Glomerular visceral epithelial cell (primary cell): ENCODE data around the gene MKI67.

Experiments
- DNase-seq: peaks from one replicate; pipeline ENCODE4 v3.0.0-alpha.2; 2016; ENCODE audit errors: extremely low spot score

Gene MKI67

DNA sequence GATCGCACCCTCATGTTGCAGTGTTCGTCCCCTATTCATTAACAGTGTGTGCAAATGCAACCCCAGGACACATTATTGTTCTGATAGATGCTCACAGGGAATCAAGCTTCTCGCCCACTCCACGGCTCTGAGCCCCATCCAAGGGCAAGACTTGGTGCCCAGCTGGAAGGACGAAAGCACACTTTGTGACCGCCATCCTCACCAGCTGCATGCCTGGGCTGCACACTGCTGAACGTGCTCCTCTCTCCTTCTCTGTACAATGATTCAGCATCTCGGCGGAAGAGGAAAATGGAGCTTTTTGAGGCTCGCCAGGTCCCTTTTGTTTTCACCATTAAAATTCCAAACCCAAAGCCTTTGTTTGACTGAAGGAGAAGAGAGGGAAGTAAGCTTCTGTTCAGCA lies 41.9 kb downstream of the MKI67 start:
- DNase-seq = no peak

DNA sequence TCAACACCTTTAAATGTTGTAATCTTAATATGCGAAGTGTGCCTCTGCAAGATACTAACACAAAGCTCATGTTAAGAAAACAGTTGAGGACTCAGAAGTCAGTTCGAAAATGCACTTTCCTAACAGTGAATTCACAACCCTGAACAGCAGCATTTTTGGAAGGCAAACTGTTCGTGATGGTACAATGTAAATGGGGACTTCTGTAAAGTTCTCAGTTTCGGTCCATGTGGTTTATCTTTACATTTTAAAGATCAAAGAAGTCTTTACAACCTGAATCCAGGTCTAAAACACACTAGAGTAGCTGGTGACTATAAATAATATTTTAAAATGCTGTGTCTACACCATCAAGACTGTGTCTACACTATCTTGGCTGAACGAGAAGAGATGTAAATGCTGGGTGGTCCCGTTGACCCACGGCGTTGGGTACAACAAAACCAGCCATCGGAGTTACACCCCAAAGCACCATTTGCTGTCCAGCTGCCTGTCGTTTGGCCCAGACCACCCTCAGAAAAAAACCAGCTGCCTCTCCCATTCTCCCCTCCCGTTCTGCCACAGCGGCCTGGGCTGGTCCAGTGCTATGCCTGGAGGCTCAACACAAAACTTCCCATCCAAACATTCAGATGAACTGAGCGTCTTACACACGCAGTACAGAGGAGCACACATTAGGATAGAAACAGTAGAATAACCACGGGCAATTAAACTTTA lies 42.9 kb downstream of the MKI67 start:
- no peak for DNase-seq

DNA sequence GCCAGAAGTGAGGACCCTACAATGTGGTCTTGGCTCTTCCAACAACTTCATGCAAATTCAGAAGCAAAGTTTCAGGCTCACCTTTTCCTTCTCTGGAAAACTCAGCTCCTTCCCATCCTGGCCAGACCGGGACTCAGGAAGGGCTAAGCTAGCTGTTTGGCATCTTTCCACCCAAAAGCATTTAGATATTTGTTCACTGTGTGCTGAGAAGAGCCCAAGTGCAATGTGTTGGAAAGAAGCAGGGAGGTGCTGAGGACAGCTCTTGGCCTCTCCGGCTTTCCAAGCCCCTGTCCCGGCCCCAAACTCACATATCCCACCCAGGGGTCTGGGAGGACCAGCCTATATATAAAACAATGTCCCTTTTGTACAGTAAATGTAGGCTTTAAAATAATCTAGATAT lies 44.5 kb downstream of the MKI67 start:
- no peak for DNase-seq

DNA sequence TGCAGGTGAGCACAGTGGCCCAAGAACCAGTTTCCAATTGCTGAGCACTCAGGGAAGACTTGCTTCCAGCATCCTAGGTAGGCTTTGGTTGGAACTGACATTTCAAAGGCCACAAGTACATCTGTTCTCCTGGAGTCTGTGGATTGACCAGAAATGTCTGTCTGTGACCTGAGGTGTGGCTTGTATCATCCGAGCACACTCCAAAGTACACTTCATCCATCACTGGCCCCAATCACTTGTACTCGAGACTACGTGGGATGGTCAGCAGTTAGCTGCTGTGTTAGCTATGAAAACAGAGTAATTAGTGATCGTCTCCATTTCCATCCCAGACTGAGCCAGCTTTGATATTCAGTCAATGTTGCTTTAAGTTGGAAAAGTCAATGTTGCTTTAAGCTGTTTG lies 45.0 kb downstream of the MKI67 start:
- no peak for DNase-seq

DNA sequence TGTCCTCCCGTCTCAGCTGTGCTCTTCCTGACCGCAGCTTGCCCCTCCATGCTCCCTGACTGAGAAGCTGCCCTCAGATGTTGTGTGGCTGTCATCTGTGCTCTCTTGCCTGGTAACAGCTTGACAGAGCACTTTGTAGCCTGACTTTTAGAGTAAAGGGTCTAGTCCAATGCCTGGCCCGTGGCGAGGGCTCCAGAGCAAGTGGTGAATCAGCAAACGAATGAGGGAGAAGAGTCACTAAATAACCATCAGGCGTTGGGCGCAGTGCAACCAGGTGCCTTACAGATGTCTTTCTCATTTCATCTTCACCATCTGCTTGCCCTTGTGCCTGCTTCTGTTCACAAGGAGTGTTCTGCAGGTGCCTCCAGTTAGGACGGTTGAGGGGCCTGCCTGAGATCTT lies 45.6 kb downstream of the MKI67 start:
- no peak for DNase-seq

DNA sequence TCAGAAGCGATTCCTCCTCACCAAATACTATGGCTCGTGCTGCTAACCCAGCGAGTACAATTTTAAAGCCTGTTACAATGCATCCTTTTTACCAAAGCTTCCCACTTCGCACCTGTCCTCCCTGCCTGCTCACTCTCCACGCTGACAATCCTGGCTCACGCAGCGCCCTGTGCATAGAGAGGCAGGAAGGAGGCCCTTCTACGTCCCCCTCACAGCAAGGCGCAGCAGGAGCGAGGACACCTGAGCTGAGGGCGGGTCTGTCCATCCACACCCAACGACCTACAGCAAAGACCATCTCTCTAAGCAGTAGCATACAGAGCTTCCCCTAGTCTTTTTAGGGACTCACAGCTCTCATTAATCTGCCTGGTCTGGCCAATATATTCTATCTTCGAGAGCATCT lies 46.0 kb downstream of the MKI67 start:
- DNase-seq = no peak

DNA sequence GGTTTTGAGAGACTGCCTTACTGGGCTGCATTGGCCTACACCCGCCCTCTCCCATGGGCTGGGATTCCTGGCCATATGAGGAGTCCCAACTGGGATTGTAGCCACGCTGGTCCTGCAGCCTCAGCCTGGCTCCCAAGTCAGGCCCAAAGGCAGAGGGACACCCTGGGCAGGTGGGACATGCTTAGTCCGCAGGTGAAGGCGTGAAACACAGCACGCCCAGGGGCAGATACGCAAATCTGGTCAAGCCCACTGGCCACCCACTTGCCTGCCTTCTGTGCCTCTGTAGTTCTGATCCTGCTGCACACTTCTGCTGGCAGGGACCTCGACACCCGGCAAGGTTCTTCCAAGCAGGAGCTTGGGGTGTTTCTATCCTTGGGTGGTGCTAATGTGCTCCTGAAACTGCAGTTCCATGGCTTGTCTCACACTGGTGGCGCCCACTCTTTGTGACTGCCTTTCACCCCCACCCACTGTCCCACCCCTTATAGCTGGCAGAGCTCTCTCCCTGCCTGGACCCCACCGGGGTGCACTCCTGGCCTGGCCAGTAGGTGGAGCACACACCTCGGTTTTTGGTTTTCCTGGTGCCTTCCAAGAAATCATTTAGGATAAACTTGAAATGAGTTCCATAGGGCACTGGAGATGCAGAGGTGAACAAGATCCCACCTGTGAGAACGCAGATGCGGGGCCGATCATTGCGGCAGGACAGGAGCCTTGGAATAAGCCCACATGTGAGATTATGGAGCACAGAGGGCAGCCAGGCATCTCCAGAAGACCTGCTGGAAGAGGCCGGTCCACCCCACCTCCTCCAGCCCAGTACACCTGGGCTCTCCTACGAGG lies 47.9 kb downstream of the MKI67 start:
- DNase-seq = peak; percentile 51

DNA sequence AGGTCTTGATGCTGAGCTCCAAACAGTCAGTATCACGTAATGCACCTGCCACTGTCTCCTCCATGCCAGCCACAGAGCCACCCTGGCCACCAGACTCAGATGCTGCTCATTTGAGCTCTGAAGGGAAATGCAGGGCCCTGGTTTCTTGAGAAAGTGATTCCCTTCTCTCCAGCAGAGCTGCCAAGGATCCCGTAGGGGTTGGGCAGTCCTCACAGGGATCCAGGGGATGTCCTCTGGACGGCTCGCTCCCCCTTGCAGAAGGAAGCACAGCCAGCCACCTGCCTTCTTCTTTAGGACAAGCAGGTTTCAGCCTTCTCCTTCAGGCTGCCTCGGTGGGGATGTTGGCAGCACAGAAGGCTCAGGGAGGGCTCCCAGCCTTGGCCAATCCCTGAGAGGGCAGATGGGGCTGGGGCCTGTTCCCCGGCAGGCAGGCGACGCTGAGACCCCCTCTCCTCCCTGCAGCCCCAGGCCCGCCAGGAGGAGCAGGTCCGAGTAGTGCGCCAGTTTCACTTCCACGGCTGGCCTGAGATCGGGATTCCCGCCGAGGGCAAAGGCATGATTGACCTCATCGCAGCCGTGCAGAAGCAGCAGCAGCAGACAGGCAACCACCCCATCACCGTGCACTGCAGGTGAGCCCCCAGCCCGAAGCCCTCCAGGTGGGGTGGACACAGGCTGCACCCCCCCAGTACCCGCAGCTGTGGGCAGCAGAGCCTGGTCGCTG lies 48.9 kb downstream of the MKI67 start:
- no peak for DNase-seq

DNA sequence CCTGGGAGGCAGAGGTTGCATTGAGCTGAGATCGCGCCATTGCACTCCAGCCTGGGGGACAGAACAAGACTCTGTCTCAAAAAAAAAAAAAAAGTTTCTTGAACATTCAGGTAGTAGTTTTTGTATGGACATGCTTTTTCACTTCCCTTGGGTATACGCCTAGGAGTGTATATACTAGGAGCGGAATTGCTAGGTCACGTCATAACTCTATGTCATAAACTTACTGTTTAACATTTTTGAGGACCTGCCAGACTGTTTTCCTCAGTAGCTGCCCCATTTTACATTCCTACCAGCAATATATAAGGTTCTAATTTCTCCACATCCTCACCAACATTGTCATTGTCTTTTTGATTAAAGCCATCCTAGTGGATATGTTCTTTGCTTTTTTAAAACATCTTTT lies 51.6 kb downstream of the MKI67 start:
- DNase-seq = no peak

DNA sequence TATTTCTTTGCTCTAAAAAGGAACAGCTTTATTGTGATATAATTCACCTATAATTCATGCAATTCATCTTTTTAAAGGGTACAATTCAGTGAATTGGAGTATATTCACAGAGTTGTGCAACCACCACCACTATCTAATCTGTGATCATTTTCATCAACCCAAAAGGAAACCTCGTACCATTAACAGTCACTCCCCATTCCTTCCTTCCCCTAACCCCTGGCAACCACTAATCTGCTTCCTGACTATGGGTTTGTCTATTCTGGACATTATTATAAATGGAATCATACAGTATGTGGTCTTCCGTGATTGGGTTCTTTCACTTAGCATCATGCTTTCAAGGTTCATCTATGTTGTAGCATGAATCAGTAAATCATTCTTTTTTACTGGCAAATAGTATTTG lies 52.3 kb downstream of the MKI67 start:
- no peak for DNase-seq

DNA sequence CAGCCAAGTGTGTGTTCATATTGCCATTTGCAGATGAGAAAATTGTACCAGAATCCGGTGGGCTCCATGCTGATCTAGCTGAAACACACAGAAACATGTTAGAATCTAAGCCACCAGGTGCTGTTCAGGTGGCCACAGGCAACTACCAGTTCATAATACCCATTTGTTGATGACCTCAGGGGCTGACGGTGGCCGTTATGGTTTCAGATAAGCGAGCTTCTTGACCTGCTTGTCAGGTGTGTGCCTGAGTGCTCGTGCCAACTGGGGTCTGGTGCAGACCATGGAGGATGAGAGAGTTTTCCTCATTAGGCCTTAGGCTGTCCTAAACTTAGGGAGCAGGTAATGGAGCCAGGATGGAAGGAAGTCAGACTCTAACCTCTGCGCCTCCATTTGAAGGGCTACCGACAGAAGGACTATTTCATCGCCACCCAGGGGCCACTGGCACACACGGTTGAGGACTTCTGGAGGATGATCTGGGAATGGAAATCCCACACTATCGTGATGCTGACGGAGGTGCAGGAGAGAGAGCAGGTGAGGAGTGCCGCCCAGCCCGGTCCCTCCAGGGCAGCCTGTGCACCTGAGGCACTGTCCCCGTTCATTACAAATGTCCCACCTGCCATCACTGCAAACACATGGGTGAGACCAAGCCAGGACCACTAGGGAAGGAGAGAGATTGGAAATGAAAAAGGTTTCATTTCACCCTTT lies 53.1 kb downstream of the MKI67 start:
- DNase-seq = no peak

DNA sequence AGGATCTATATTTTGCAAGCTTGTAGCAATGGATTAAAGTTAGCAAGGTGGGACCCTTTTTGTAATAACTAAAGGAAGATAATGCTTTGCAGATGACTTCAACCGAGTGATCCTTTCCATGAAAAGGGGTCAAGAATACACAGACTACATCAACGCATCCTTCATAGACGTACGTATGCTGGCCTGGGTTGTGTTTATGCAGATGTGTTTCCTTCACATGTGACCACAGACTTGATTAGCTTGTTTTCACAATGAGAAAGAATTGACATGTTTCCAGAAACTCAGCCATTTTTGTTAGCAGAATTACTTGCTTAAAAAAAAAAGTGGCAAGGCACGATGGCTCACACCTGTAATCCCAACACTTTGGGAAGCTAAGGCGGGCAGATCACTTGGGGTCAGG lies 54.2 kb downstream of the MKI67 start:
- DNase-seq = no peak

DNA sequence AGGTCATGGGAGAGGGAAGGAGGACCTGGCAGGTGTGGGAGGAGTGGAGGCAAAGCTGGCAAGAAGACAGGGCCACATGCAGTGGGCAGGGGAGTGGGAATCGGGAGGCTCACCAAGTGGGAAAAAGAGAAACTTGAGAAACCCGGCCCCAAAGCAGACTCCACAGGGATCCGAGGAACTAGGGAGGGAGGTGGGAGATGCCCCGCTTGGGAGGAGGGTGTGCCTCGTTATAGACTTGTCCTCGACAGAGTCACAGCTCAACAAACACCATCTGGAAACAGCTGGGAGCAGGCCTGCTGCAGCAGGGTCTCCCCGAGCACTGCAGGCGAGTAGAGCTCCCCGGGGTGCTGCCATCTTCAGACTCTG lies 54.8 kb downstream of the MKI67 start:
- DNase-seq = no peak

DNA sequence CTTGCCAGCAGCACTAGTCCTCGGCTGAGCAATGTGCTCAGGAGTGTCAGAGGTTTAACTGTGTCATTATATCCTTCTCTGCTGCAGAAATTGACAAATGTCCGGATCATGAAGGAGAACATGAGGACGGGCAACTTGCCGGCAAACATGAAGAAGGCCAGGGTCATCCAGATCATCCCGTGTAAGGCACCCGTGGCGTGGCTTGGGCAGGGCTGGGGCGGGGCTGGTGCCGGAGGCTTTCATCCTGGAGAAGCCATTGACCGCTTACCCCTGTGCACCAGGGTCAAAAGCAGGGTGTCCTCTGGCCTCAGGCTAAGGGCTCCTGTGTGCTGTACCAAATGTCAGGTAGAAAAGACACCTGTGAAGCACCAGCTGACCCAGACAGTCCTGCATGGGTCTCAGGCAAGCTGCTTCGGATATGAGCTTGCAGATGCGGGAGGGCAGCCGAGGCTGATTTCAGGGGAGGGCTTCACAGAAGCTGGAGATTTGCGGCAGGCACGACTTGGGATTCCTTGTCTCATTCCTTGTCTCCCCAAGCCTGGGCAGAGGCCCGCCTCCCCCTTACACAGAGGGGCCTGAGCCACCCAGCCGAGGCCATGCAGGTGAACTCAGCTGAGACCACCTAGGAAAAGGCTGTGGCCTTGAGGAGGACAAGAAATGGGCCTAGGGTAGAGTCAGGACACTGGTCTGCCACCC lies 55.4 kb downstream of the MKI67 start:
- DNase-seq = no peak

DNA sequence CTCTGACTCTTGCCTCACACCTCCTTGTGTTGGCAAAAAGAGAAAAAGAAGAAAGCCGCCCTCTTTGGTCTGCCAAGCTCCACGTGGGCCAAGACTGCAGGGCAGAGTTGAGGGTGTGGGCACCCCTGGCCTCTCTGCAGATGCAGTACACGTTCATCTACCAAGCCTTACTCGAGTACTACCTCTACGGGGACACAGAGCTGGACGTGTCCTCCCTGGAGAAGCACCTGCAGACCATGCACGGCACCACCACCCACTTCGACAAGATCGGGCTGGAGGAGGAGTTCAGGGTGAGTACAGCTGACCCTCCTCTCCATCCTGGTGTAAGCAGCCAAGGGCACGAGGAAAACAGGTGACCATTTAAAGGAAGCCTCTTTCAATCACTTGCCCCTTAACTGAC lies 56.1 kb downstream of the MKI67 start:
- no peak for DNase-seq

DNA sequence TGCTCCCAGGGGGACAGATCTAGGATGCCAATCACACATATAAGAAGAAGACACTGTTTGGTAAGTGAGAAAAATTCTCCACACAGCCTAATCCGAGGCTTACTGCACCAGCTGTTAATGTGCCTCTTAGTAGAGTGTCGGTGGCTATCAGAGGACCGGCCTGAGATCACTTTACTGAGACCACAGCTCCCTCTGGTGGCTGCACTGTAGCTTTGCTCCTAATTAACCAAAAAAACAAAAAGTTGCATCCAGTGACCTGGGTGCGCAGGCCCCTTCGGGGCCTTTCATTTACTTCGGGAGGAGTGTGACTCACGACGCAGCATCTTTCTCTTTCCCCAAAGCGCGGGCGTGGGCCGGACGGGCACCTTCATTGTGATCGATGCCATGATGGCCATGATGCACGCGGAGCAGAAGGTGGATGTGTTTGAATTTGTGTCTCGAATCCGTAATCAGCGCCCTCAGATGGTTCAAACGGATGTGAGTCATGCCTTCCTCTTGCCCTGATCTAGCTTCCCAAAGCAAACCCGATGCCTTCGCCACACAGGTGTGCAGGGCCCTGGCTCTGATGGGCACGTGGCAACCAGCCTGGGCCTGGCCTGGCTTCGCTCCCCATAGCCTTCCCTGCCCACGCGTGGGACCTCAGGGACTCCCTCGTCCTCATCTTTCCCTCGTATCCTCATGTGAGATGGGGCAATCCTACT lies 56.7 kb downstream of the MKI67 start:
- peak; percentile 79 for DNase-seq

DNA sequence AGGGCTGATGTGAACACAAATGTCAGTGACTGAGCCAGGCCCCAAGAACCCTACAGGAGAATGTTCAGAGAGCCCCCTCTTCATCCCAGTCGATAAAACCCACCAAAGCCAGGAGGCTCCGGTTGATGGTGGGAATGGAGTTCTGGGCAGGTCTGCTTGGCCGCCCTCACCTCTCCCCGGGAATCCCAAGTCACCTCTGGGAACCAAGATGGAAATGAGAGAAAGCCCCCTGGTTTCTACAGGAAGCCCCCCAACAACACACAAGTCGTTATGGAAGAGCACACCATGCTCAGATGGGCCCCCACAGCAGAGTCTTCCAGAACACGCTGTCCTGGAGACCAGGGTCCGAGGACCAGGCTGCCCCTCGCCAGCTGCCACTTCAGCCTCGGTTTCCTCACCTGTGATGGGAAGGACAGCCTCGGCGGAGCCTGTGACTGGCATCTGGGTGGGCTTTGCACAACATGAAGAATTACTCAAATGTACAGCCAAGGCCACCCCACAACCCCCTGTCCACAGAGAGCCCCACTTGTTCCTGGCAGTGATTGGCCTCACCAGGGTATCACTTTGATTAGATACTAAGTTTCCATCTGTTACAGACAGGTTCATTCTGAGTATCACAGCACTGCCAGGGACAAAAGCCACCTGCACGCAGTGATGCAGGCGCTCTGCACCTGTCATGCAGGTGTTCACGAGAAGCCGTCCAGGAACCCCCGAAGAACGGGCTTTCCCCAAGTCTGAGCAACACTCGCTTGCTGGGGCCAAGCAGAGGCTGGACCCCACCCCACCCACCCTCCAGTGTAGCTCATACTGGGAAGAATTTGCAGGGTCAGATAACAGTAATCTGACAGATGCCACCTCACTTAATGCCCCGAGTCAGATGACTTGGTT lies 57.6 kb downstream of the MKI67 start:
- no peak for DNase-seq

DNA sequence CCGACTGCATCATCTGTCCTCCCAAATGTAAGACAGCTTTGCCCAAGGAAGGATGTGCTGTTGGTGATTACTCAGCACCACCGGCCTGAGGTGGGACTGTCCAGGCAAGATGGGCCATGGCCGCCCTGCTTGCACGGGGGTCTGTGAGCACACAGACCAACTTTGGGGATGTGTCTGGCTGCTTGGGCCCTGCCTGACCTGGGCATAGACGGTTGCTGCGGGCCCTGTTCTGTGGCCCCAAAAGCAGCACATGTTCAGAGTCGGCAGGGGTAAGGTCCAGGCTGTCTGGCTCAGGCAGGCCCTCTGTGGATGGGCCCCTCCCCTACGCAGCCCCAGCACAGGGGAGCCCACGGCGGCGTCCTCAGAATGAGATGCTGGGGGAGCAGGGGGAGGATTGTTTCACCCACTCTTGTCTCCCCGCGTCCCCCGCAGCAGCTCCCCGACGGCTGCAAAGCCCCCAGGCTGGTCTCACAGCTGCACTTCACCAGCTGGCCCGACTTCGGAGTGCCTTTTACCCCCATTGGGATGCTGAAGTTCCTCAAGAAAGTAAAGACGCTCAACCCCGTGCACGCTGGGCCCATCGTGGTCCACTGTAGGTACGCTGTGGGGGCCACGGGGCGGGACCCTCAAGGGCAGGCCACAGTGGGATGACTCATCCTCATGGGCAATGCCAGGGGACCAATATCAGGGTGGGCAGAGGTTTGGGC lies 58.4 kb downstream of the MKI67 start:
- no peak for DNase-seq

DNA sequence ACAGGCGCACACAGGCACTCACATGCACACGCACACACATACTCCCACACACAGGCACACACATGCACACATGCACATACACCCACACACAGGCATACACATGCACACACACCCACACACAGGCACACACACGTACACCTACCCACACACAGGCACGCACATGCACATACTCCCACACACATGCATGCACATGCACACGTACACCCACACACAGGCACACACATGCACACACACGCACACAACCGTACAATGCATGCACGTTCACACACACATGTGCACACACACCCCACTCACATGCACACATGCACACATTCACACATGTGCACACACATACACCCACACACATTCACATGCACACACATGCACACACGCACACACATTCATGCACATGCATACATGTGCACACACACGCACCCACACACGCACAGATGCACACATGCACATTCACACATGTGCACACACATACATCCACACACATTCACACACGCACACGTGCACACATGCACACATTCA lies 59.3 kb downstream of the MKI67 start:
- no peak for DNase-seq
